ENCODE results near the gene GATAD2A. TPM values are rescaled to one million over a fixed set of nuclear protein-coding genes. Genes with fewer than 3 reads are reported as not detected.

Gene GATAD2A
- total RNA-seq, 1 donor from 2014 or later = 163 TPM

DNA sequence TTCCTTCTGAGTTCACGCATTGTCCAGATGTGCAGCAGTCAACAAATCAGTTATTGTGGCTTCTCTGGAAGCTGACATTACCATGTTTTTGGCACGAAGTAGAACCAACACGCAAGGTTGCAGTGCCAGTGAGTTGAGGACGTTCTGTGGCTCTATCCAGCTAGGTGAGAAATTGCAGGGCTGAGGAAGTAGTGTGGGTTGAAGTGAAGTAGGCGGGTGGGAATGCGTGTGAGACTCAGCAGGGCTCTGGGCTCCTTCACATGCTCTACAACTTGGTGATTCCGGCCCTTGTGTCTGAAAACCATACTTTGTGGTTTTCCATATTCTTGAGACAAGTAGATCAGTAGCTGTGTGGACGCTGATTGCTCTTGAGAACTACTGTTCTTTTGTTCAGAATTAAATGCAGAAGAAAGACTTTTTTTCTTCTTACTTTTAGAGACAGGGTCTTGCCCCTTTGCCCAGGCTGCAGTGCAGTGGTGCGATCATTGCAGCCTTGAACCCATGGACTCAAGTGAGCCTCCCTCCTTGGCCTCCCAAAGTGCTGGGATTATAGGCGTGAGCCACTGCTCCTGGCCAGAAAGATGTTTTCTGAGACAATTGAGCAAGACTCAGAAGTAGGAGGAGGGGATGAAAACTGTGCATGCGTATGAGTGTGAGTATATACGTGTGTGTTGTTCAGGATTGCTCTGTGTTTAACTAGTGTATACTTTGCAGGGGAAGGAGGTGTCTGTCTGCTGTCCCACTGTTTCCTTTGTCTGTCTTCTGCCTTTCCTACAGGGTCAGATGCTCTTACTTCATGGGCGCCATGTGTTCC lies 46.2 kb downstream of the GATAD2A start:
- Mint-ChIP-seq H3K27me3 (ENCODE audit: low read depth, unreplicated experiment) (no peaks in the 10 kb centered on the region), H3K4me3 (ENCODE audit: unreplicated experiment) (no peak overlapping the region), H3K4me1 (ENCODE audit: low read depth, unreplicated experiment) (peaks cover 33% of the 10 kb centered on the region), H3K9me3 (ENCODE audit: unreplicated experiment) (no peaks in the 10 kb centered on the region), H3K36me3 (ENCODE audit: low read depth, unreplicated experiment) (peaks cover 8% of the 10 kb centered on the region), H3K27ac (ENCODE audit: unreplicated experiment) (peak overlapping the region; percentile 12)
- peaks cover 80% of the 10 kb centered on the region for H4K20me1 ChIP-seq (ENCODE audit: insufficient read depth, low read length)
- no peak overlapping the region for H2AFZ ChIP-seq (ENCODE audit: low read depth, low read length)
- H3K9me3 ChIP-seq (ENCODE audit: insufficient read depth, low read depth, low read length) = no peaks in the 10 kb centered on the region
- peak; percentile 51 for DNase-seq (ENCODE audit: low read depth)
- TF ChIP-seq CTCF (IDR thresholded peaks at IDR 0.05; ENCODE audit: insufficient read depth, low read depth, low read length) (no peak), EZH2 (IDR thresholded peaks at IDR 0.05; ENCODE audit: insufficient read depth, low read length) (no peak)
- no peak overlapping the region for H3K27ac ChIP-seq (ENCODE audit: low read depth, low read length)
- no peak for FAIRE-seq
- H3K36me3 ChIP-seq (ENCODE audit: insufficient read depth, low read length) = no peaks in the 10 kb centered on the region
- H3K4me2 ChIP-seq (ENCODE audit: low read length) = no peak overlapping the region
- peaks cover under 1% of the 10 kb centered on the region for H3K4me1 ChIP-seq (ENCODE audit: insufficient read depth, low read length)
- no peaks in the 10 kb centered on the region for H3K27me3 ChIP-seq (ENCODE audit: insufficient read depth, low read length)
- peaks cover 97% of the 10 kb centered on the region for H3K79me2 ChIP-seq (ENCODE audit: insufficient read depth, low read length)
- no peak overlapping the region for H3K9ac ChIP-seq (ENCODE audit: low read length)
- H3K4me3 ChIP-seq (ENCODE audit: insufficient read depth, low read depth, low read length) = no peak overlapping the region

DNA sequence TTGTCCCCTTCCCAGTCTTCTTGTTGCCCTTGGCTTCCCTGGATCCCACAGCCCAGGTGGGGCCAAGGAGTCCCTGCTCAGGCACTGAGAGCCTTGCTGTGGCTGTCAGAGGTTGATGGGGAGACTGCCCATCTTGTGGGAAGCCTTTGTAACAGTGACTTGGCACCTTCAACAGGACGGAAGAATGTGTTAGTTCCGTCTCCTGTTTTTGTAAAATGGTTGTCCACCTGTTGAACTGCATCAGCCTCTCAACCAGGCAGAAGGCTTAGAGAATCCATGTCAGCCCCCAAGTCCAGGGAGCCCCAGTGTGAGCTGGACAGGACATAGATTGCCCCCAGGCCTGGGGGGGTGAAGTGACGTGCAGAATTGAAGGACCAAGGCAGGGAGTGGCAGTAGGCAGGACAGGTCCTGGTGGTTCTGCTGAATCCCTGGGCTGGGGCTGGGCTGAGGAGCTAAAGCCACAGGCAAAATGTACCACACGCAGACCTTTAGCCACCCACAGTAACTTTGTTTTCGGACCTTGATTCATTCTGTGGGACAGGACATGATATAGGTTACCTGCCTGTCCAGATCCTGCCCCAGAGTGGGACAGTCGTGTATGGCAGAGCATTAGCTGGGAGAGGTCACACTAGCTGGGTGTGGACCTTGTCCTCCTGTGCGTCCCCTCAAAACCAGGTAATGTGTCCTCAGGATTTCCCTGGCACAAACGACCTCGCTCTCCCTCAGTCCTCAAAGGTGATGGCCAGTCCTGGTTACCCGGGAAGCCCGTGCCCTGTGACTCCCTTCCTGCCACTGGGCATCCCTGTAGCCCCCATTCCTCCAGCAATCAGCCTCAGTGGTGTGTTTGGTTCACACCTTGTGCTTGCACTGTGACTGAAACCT lies 47.0 kb downstream of the GATAD2A start:
- no peaks in the 10 kb centered on the region for H3K4me1 ChIP-seq (ENCODE audit: insufficient read depth, low read length)
- no peak for DNase-seq (ENCODE audit: low read depth)
- H3K9ac ChIP-seq (ENCODE audit: low read length) = no peak overlapping the region
- H3K9me3 Mint-ChIP-seq (ENCODE audit: unreplicated experiment) = no peaks in the 10 kb centered on the region
- no peaks in the 10 kb centered on the region for H3K27me3 ChIP-seq (ENCODE audit: insufficient read depth, low read length)
- no peaks in the 10 kb centered on the region for H3K36me3 ChIP-seq (ENCODE audit: insufficient read depth, low read length)
- peaks cover 96% of the 10 kb centered on the region for H3K79me2 ChIP-seq (ENCODE audit: insufficient read depth, low read length)
- H3K27me3 Mint-ChIP-seq (ENCODE audit: low read depth, unreplicated experiment) = no peaks in the 10 kb centered on the region
- no peaks in the 10 kb centered on the region for H3K9me3 ChIP-seq (ENCODE audit: insufficient read depth, low read depth, low read length)
- peak overlapping the region; percentile 12 for H3K27ac Mint-ChIP-seq (ENCODE audit: unreplicated experiment)
- no peak for TF ChIP-seq CTCF (IDR thresholded peaks at IDR 0.05; ENCODE audit: insufficient read depth, low read depth, low read length)
- TF ChIP-seq EZH2 (IDR thresholded peaks at IDR 0.05; ENCODE audit: insufficient read depth, low read length) = no peak
- H3K36me3 Mint-ChIP-seq (ENCODE audit: low read depth, unreplicated experiment) = peaks cover under 1% of the 10 kb centered on the region
- no peak overlapping the region for H2AFZ ChIP-seq (ENCODE audit: low read depth, low read length)
- FAIRE-seq = no peak
- no peak overlapping the region for H3K4me3 ChIP-seq (ENCODE audit: insufficient read depth, low read depth, low read length)
- H3K4me2 ChIP-seq (ENCODE audit: low read length) = no peak overlapping the region
- peaks cover 24% of the 10 kb centered on the region for H3K4me1 Mint-ChIP-seq (ENCODE audit: low read depth, unreplicated experiment)
- peaks cover 78% of the 10 kb centered on the region for H4K20me1 ChIP-seq (ENCODE audit: insufficient read depth, low read length)
- H3K27ac ChIP-seq (ENCODE audit: low read depth, low read length) = no peak overlapping the region
- no peak overlapping the region for H3K4me3 Mint-ChIP-seq (ENCODE audit: unreplicated experiment)

Data from astrocyte (in vitro differentiated cells and primary cell).